GM21717 (cell line): ENCODE measurements around the gene OASL.

Source experiments
- ATAC-seq: cut with Tn5 transposase; IDR thresholded peaks from one replicate; pipeline ENCODE4 v1.9.1; 2021; ENCODE audit warnings: mild to moderate bottlenecking, moderate library complexity; ENCODE audit not compliant: unreplicated experiment

Gene OASL

DNA sequence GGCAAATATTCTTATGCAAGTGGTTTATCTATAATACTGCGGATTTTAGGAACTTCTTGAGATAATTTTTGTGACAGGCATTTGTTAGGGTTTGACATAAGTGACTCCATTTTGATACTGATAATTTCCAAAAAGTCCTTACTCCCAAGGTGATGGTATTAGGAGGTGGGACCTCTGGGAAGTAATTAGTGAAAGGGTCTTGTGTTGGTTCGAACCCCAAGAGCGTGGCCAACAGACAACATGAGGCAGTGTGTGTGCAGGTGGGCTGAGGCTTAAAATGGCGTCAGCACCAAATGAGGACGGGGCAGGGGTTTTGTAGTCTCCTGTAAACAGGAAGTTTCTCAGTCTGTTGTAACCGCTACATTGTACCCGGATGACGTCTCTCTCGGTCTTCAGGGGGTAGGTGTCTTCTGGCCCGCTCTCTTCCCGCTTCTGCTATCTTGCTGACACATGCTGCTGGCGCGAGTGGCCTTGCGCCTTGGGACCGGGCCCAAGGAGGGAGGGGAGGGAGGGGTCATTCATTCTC, 21.0 kb downstream of the OASL start:
- no peak for ATAC-seq

DNA sequence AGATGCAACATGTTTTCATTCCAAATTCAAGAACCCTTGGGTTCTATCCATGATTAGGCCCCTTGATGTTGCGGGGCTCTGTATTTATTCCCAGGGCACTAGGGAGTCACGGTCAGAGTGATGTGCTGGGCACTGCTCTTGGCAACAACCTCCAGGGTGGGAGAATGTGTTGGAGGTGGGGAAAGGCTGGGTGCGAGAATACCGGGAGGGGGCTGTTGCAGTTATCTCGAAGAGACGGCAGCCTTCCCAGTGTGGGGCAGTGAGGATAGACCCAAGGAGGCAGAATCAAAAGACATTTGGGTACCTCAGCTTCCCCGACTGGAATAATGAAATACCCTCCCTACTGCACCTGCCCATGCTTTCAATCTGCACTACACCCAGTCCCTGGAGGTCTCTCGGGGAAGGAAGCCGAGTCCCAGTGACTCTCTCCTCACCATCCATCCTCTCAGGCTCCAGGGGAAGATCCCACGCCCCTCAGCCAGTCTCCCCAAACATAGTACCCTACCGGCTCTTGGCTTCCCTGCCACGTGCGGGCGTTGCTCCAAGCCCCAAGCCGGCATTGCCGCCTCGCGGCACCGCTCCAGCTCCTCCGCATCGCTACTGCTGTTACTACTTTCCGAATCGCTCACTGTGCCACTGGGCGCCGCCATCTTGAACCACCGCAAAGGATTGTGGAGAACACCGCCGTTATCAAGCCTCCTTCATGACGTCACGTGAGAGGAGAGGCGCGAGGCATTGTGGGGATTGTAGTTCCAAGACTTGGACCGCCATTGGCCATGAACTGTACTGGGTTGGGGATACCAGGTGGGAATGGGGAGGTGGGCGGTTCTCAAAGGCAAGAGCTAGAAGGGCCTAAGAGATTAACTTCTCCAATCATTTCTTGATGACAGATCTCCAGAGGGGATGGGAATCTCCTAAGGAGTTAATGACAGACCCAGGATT, 22.9 kb downstream of the OASL start, which contains the start of gene C12orf43:
Gene C12orf43, minus strand, starts transcription at position 663 of the 942 bp plus-strand sequence. Its CDS starts 13 bp downstream, at position 650.
- ATAC-seq: peak; percentile 94

DNA sequence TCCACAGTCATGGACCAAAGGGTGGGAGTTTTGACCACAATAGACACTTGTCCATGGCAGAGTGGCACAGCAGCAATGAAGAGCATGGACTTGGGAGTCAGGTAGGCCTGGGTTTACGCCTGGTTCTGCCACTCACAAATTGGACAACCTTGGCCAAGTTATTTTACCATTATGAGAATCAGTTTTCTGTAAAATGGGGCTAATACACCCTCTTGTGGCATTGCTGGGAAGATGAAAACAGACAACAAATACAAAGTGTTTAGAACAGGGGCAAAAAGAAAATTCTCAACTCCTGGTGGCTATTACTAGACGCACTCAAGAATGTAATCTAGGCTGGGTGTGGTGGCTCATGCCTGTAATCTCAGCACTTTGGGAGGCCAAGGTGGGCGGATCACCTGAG, 25.3 kb downstream of the OASL start:
- no peak for ATAC-seq

DNA sequence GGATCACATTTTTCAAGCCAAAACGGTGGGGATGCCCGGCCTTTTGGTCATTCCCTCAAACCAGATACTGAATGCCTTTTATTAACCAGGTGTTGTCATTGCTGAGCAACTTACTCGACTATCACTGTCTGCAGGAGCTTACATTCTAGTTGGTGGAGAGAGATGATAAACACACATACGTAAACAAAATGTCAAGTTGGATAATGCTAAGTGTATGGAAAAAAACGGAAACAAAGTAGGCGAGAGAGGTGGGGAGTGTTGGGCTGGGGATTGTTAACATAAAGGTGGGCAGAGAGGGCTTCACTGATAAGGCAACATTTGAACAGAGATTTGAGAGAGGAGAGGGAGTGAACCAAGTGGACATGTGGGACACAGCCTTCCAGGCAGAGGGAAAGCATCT, 27.2 kb downstream of the OASL start:
- ATAC-seq: no peak

DNA sequence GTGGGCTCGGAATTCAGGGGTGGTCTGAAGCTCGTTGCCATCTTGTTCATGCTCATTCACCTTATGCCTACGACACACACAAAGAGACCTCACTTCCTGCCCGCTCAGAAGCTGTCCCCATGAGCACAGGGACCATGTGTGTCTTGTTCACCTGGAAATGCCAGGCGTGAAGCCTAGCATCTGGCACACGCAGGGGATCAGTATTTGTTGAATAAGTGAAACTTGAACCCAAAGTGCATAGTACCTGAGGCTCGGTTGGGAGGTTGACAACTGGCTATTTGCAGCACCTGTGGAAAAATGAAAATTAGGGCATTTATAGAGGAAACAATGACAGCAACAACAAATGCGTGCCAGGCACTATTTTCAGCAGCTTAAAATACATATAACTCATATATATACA, 28.2 kb downstream of the OASL start:
- ATAC-seq: no peak

DNA sequence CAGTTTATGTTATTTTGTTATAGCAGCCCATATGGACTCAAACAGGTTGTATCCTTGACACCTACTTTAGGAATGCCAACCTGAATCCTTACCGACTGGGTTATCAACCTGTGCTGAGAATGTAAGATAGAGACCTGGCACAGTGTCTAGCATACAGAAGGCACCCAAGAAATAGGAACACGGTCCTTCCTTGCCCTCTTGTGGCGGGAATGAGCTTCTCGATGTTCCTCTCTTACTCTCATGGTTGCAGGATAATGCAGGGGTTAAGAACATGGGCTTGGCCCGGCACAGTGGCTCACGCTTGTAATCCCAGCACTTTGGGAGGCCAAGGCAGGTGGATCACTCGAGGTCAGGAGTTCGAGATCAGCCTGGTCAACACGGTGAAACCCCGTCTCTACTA, 29.3 kb downstream of the OASL start:
- ATAC-seq: no peak

DNA sequence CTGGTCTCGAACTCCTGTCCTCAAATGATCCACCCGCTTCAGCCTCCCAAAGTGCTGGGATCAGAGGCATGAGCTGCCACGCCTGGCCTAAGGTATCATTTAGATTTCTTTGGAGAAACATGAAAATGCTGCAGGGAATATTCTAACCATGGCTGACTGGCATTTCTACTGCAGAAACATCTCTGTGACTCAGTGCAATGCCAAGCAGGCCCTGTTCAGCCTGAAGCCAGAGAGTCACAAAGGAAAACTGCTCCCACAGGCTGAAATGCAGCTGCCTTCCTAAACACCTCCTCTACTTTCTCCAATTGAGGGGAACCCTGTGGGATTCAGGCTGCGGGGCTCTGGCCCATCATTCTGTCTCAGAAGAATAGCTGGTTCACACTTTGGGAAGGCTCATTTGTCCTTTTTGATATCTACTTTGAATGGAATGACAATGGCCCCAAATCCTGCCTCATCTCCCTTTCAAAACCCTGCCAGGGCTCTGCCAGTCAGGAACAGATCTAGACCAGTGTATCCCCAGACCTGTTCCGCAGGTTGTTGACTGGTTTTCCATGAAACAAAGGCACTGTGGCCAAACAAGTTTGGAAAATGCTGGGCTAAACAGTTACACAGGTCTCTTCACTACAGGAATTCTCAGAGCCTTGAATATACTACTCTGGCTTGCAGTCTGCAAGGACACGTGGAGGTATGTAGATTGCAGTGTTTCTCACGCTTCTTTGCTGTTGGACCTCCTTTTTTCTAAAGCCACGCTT, 30.5 kb downstream of the OASL start:
- ATAC-seq: no peak

DNA sequence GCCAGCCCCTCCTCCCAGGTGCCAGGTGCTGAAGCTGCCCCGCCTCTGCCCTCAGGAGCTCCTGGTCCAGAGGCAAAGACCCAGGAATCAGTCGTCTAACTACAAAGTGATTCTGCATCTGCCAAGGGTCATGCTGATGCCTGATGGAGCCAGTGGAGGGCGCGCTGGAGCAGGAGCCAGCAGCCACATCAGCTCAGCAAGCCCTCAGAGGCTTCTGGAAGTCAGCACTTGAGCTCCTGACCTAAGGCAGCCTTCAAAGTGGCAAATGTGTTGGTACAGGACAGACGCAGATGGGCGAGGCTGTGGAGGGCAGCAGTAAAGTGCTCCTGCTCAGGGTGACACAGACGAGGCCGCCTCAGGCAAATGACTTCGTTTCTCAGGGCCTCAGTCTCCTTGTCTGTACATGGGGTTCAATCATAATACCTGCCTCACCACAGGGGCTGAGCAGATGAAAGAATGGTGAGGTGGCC, 33.7 kb downstream of the OASL start:
- ATAC-seq: no peak

DNA sequence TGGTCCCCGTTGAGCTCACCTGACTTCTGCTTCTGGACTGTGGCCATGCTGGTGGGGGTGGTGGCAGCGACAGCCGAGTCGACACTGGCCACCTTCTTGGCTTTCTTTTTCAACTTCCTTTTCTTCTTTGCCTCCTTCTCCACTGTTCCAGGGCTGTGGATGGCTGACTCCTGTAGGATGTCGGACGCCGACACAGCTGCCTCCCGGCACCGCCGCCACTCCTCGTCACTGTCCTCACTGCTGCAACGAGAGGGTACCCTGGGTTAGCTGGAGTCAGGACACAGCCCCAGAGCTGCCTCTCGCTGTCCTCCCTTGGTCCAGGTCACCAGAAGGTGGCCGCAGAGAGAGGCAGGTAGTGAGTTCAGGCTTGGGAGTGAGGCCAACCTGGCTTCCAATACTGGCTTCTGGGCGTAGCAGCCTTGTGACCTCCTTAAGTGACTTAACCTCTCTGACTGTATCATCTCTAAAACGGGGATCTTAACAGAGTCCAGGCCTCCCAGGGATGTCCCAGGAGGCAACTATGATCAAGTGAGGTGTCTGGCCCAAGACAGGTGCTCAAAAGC, 34.7 kb downstream of the OASL start:
- no peak for ATAC-seq

DNA sequence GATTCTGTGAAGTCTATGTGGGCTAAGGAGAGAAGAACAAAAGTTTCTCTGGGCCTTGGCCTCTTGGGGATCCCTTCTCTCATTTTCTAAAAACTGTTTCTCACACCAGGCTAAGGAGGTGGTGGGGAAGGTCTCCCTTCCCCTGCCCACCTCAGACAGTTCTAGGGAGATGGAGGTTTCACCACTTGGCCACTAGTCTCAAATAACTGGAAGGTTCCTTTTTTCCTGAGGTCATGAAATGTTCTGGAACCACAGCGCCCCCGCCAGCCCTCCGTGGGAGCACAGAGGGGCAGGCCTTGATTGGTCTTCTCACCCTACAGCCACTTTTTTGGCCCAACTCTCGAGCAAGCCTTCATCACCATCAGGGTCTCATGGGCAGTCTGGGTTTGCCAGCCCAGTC, 35.4 kb downstream of the OASL start:
- ATAC-seq: no peak

DNA sequence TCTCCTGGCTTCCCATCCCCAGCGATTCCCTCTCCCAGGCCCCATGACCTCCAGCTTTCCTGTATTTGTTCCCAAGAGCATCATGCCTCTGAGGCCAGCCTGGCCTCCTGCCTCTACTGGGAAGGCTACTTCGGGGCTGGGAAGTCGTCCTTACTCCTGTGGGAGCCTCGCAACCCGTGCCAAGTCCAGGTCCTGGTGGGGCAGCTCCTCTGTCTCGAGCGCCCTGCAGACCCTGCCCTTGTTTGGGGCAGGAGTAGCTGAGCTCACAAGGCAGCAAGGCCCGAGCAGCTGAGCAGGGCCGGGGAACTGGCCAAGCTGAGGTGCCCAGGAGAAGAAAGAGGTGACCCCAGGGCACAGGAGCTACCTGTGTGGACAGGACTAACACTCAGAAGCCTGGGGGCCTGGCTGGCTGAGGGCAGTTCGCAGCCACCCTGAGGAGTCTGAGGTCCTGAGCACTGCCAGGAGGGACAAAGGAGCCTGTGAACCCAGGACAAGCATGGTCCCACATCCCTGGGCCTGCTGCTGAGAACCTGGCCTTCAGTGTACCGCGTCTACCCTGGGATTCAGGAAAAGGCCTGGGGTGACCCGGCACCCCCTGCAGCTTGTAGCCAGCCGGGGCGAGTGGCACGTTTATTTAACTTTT, 37.1 kb downstream of the OASL start:
- ATAC-seq: no peak

DNA sequence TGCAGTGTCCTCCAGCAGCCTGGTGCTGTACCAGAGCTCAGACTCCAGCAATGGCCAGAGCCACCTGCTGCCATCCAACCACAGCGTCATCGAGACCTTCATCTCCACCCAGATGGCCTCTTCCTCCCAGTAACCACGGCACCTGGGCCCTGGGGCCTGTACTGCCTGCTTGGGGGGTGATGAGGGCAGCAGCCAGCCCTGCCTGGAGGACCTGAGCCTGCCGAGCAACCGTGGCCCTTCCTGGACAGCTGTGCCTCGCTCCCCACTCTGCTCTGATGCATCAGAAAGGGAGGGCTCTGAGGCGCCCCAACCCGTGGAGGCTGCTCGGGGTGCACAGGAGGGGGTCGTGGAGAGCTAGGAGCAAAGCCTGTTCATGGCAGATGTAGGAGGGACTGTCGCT, 38.0 kb downstream of the OASL start:
- ATAC-seq: no peak

DNA sequence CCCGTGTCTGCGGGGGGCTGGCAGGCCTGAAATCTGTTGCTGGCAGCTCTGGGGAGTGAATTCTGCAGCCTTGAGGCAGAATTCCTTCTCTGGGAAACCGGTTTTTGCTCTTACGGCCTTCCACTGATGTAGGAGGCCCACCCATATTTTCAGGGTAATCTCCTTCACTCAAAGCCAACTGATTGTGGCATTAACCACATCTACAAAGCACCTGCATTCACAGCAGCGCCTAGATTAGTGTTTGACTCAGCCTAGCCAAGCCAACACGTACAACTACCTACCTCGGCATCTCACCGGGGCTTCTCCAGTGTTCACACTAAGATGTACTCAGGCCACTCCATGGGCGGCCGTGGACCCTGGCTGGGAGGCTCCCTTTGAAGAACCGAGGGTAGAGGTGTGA, 38.5 kb downstream of the OASL start:
- no peak for ATAC-seq

DNA sequence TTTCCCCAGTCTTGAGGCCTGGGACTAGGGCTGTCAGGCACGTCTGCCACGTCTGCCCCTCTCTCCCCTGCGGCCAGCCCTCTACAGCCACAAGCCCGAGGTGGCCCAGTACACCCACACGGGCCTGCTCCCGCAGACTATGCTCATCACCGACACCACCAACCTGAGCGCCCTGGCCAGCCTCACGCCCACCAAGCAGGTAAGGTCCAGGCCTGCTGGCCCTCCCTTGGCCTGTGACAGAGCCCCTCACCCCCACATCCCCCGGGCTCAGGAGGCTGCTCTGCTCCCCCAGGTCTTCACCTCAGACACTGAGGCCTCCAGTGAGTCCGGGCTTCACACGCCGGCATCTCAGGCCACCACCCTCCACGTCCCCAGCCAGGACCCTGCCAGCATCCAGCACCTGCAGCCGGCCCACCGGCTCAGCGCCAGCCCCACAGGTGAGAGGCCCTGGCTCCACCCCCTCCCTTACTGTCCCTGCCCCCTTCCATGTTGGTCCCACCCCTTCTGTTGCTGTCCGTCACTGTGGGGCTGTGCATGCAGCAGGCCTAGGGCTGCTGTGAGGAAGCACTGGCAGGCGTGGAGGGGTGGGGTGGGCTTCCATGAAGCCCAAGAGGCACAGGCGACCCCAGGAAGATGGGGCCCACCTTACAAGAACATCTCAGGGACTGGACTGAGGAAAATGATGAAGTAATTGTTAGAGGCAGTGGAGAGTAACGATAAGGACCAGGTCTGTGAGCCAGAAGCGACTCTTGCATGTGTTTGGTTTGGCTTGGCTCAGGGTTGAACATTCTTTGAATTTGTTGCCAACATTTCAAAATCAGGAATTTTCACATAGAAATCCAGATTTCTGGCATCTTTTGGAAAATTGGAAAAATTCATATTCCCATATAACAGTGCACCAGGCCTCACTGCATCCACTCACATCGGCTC, 39.6 kb downstream of the OASL start:
- ATAC-seq: no peak

DNA sequence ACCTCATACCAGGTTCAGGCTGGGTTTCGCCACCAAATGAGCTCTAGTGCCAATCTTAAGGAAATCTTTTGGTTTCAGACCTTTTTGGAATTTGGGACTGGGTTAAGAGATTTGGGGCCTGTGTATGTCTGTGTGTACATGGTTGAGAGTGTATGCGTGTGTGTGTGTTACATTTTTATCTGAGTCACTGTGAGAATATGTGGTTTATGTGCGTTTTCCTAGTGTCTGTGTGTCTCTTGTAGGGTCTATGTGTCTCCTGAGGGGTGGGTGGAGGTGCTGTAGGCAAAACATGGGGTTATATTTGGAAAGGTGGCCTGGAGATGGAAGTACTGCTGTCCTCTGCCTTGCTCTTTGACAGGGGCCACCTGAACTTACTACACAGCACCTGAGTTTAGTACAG, 40.6 kb downstream of the OASL start:
- ATAC-seq: no peak

DNA sequence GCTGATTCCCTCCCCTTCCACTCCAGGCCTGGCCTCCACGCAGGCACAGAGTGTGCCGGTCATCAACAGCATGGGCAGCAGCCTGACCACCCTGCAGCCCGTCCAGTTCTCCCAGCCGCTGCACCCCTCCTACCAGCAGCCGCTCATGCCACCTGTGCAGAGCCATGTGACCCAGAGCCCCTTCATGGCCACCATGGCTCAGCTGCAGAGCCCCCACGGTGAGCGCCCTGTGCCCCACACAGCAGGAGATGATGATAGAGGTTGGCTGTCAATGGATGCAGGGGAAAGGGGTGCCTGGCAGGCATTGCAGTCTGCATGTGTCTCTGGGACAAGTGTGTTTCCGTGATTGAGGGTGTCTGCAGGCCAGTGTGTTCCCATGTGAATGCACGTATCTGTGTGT, 41.6 kb downstream of the OASL start:
- ATAC-seq: no peak

DNA sequence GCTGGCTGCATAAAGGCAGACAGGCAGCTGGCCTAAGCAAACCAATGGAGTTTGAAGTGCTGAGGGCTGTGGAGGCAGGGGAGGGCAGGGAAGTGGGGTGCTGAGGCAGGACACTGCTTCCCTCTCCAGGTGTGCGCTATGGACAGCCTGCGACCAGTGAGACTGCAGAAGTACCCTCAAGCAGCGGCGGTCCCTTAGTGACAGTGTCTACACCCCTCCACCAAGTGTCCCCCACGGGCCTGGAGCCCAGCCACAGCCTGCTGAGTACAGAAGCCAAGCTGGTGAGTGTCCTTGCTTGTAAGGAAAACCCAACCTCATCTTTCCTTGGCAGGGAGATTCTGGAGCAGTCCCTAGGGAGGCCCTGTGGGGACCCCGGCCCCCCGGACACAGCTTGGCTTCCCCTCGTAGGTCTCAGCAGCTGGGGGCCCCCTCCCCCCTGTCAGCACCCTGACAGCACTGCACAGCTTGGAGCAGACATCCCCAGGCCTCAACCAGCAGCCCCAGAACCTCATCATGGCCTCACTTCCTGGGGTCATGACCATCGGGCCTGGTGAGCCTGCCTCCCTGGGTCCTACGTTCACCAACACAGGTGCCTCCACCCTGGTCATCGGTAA, 42.8 kb downstream of the OASL start:
- ATAC-seq: no peak

DNA sequence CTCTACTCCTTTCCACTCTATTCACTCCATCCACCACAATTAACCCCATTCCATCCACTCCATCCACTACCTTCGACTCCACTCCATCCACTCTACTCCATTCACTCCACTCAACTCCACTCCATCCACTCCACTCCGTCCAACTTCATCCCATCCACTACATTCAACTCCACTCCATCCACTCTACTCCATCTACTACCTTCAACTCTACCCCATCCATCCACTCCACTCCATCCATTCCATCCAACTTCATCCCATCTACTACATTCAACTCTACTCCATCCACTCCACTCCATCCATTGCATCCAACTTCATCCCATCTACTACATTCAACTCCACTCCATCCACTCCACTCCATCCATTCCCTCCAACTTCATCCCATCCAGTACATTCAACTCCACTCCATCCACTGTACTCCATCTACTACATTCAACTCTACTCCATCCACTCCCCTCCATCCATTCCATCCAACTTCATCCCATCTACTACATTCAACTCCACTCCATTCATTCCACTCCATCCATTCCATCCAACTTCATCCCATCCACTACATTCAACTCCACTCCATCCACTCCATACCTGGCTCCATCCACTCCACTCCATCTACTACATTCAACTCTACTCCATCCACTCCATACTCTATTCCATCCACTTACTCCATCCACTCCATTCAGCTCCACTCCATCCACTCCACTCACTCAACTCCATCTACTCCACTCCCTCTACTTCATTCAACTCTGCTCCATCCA, 44.3 kb downstream of the OASL start:
- no peak for ATAC-seq

DNA sequence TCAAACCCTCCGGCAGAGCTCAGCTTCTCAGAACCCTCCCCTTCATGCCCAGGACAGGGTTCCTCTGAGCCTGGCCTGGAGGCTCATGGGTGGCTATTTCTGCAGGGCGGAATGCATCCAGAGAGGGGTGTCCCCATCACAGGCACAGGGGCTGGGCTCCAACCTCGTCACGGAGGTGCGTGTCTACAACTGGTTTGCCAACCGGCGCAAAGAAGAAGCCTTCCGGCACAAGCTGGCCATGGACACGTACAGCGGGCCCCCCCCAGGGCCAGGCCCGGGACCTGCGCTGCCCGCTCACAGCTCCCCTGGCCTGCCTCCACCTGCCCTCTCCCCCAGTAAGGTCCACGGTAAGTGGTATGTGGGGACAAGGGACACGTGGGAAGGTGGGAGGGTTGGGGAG, 45.0 kb downstream of the OASL start:
- ATAC-seq: no peak
